Endothelial cell of umbilical vein (primary cell): ENCODE results near the gene PNPLA7. TPM values are rescaled to one million over a fixed set of nuclear protein-coding genes. Genes with fewer than 3 reads are reported as not detected.

ENCODE experiments used
- BruUV-seq: library from RNA; stranded (reverse); fragments of 400-500 nt; replicated peaks from 2 replicates; lab custom pipeline; 2021; lab: Mats Ljungman, UMichigan
- CTCF ChIA-PET: fragments of 300-600, 350-600 bp; sonication (Branson Sonifier 250); formaldehyde crosslinking; loops from one replicate; lab custom pipeline; 2021; ENCODE audit warnings: antibody characterized with exemption, inconsistent platforms; lab: Charles Lee
- POLR2A ChIA-PET: fragments of 300-600, 350-600 bp; sonication (Branson Sonifier 250); formaldehyde crosslinking; loops from one replicate; lab custom pipeline; 2021; ENCODE audit warnings: antibody characterized with exemption, inconsistent platforms; lab: Charles Lee
- DNase-seq: peaks from one replicate; pipeline ENCODE4 v3.0.0-alpha.2; 2011; ENCODE audit warnings: low read depth, low spot score
- FAIRE-seq: peaks from 2 replicates; lab custom pipeline; 2011; peaks lifted over from hg19 to GRCh38; lab: Jason Lieb, UNC
- H2AFZ ChIP-seq: 2 replicates; pipeline ENCODE4 v1.6.0; 2012; ENCODE audit warnings: low read depth, low read length, control low read depth, inconsistent platforms
- H3K27ac ChIP-seq: 2 replicates; pipeline ENCODE4 v1.5.1; 2011; ENCODE audit warnings: low read depth, mild to moderate bottlenecking, control low read depth, low read length, moderate library complexity; ENCODE audit not compliant: insufficient read depth
- H3K27me3 ChIP-seq, 2 experiments: 2 replicates each; pipeline versions ENCODE4 v1.6.0 to v1.6.1; 2011; ENCODE audit warnings: low read length in 2 of 2, mixed read lengths in 1 of 2; ENCODE audit not compliant: control insufficient read depth in 2 of 2, insufficient read depth in 2 of 2
- H3K36me3 ChIP-seq, 2 experiments: 2 replicates in 1 of 2; 3 replicates in 1 of 2; pipeline ENCODE4 v1.5.1; 2011; ENCODE audit warnings: low read length in 2 of 2, mild to moderate bottlenecking in 1 of 2, moderate library complexity in 1 of 2; ENCODE audit not compliant: control insufficient read depth in 2 of 2, insufficient read depth in 2 of 2; ENCODE audit errors: extremely low read depth in 1 of 2
- H3K4me1 ChIP-seq: 3 replicates; pipeline ENCODE4 v1.5.1; 2011; ENCODE audit warnings: mild to moderate bottlenecking, low read length; ENCODE audit not compliant: control insufficient read depth, insufficient read depth; ENCODE audit errors: extremely low read depth
- H3K4me2 ChIP-seq: 2 replicates; pipeline ENCODE4 v1.6.1; 2011; ENCODE audit warnings: low read length, control low read depth, mixed read lengths; ENCODE audit not compliant: insufficient read depth
- H3K4me3 ChIP-seq, 3 experiments: fragments of 200-600 bp in 1 of 3; sonication (generic), shearing (Covaris generic) in 1 of 3; replicated peaks in 1 of 3; 2 replicates each; pipeline ENCODE4 v1.5.1; 2011 to 2016; ENCODE audit warnings: control low read depth in 3 of 3, low read length in 3 of 3, mild to moderate bottlenecking in 2 of 3, inconsistent platforms in 1 of 3, low read depth in 1 of 3, moderate library complexity in 1 of 3; ENCODE audit not compliant: insufficient read depth in 1 of 3
- H3K79me2 ChIP-seq: 2 replicates; pipeline ENCODE4 v1.6.0; 2012; ENCODE audit warnings: low read length, inconsistent platforms; ENCODE audit not compliant: control insufficient read depth, insufficient read depth
- H3K9ac ChIP-seq: replicated peaks from 2 replicates; pipeline ENCODE3; 2011; ENCODE audit warnings: low read length, control low read depth; ENCODE audit not compliant: insufficient read depth; ENCODE audit errors: extremely low read depth
- H3K9me1 ChIP-seq: replicated peaks from 3 replicates; pipeline ENCODE4 v1.6.0; 2011; ENCODE audit warnings: mild to moderate bottlenecking, low read length; ENCODE audit not compliant: control insufficient read depth, insufficient read depth; ENCODE audit errors: extremely low read depth
- H3K9me3 ChIP-seq: replicated peaks from 2 replicates; pipeline ENCODE4 v1.5.1; 2012; ENCODE audit warnings: low read length, inconsistent platforms; ENCODE audit not compliant: control insufficient read depth, insufficient read depth
- H4K20me1 ChIP-seq: replicated peaks from 2 replicates; pipeline ENCODE3; 2011; ENCODE audit warnings: mild to moderate bottlenecking, low read length; ENCODE audit not compliant: control insufficient read depth, insufficient read depth; ENCODE audit errors: extremely low read depth
- EZH2 ChIP-seq: IDR thresholded peaks from 2 replicates; pipeline ENCODE4 v1.6.1; 2012; ENCODE audit warnings: borderline replicate concordance, low read depth, mild to moderate bottlenecking, moderate library complexity, low read length, inconsistent platforms; ENCODE audit not compliant: severe bottlenecking
- FOS ChIP-seq: IDR thresholded peaks from 2 replicates; pipeline ENCODE4 v1.6.1; 2011; ENCODE audit warnings: mild to moderate bottlenecking, low read length, moderate library complexity, borderline replicate concordance; ENCODE audit not compliant: insufficient read depth
- GATA2 ChIP-seq: IDR thresholded peaks from 2 replicates; pipeline ENCODE4 v1.7.0; 2011; ENCODE audit warnings: low read depth, mild to moderate bottlenecking, moderate library complexity, mixed read lengths, low read length; ENCODE audit not compliant: insufficient read length, insufficient read depth
- JUN ChIP-seq: IDR thresholded peaks from 2 replicates; pipeline ENCODE4 v1.6.1; 2011; ENCODE audit warnings: borderline replicate concordance, low read depth; ENCODE audit not compliant: insufficient read length, insufficient read depth
- MAX ChIP-seq: IDR thresholded peaks from 2 replicates; pipeline ENCODE4 v1.6.1; 2011; ENCODE audit not compliant: insufficient read depth, insufficient read length
- MYC ChIP-seq: IDR thresholded peaks from one replicate; pipeline ENCODE4 v1.6.1; 2011; ENCODE audit warnings: mild to moderate bottlenecking, low read depth, low read length
- POLR2A ChIP-seq: IDR thresholded peaks from 2 replicates; pipeline ENCODE4 v1.6.1; 2012; ENCODE audit warnings: low read depth, mild to moderate bottlenecking, control low read depth, low read length
- POLR2AphosphoS5 ChIP-seq: IDR thresholded peaks from 2 replicates; pipeline ENCODE4 v1.6.1; 2012; ENCODE audit warnings: low read depth, mild to moderate bottlenecking, control low read depth, low read length, moderate library complexity; ENCODE audit not compliant: insufficient read depth
- dilution Hi-C: fragments of 300-500 bp; cut with MboI; formaldehyde crosslinking; loops from one replicate; pipeline ENCODE4 v1.15.0; 2019; ENCODE audit warnings: low sequenced_read_pairs; ENCODE audit not compliant: extremely low pct_ligation_motif_present
- intact Hi-C: fragments of 100-400 bp; cut with micrococcal nuclease; formaldehyde crosslinking; loops from one replicate; pipeline ENCODE4 v1.10.0; 2022
- polyA plus RNA-seq, 4 experiments: library from polyadenylated mRNA; depleted of rRNA in 3 of 4; stranded (reverse) in 3 of 4; unstranded in 1 of 4; fragments of >200 nt; gene quantifications; 2 replicates each; pipeline versions ENCODE4 v1.2.1 to v1.2.3, GENCODE V29; 2011 to 2012; ENCODE audit warnings: missing spikeins in 1 of 4
- total RNA-seq: library from RNA; stranded (reverse); gene quantifications from 2 replicates; pipeline ENCODE4 v1.2.3, GENCODE V29; 2021
- TF ChIP-seq, protein P1 (sequence below), 2 donors: IDR thresholded peaks; 1 replicate in 1 of 2; 2 replicates in 1 of 2; pipeline ENCODE4 v1.5.1; 2011; ENCODE audit warnings: low read length in 2 of 2, mild to moderate bottlenecking in 2 of 2, moderate library complexity in 2 of 2, control low read depth in 1 of 2, inconsistent platforms in 1 of 2, low read depth in 1 of 2; ENCODE audit not compliant: insufficient read depth in 1 of 2; ENCODE audit errors: extremely low read depth in 1 of 2

The PNPLA7 gene
- total and polyA plus RNA-seq, 2 donors (not counting 3 experiments of a cell fraction or from before 2014, with no cell fraction given) = 1.0 to 1.9 TPM

DNA sequence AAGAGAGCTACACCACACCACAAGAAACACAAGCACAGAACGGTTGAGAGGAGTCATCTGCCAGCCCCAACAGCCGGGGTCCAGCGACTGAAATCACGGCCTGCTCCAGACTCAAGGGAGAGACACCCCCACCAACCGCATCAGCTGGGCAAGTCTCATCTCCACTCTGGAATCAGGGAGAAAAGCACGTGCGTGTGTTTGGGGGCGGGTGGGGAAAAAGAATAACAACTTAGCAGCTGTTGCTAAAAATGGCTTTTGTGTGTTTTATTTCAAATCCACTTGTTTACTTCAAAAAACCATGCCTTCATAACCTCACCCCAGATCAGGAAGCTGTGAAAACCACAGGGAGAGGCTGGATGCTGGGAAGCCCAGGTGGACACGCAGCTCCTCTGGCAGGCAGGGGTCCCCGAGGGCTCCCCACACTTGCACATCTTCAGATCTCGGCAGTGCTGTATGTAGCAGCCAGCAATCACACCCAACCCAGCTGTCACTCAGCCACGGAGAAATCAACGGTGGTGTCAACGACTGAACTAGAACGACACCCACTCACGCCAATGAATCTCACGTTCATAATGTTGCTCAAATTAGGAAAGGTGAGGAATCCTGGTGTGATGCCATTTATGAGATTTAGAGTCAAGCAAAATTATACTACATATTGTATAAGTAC lies 19.0 kb downstream of the PNPLA7 start:
- FAIRE-seq (no peak), DNase-seq (no peak)
- POLR2A ChIA-PET = no interaction called here
- H3K9me3 ChIP-seq = no peaks in the 10 kb centered on the region
- no peaks in the 10 kb centered on the region for H3K79me2 ChIP-seq
- CTCF ChIA-PET = interaction anchor here (1.1 to 1.3 kb wide), 2 partner anchors 10 to 32 kb away, joined by 3 to 7 read pairs; no protein-coding TSS in a partner anchor
- H3K36me3 ChIP-seq = no peaks in the 10 kb centered on the region
- no peak overlapping the region for H3K4me2 ChIP-seq
- no peak overlapping the region for H3K9ac ChIP-seq
- peaks cover 2% of the 10 kb centered on the region for H3K4me1 ChIP-seq
- H3K27ac ChIP-seq = no peak overlapping the region
- TF ChIP-seq FOS (no peak), JUN (no peak), POLR2A (no peak), MAX (no peak), EZH2 (no peak), MYC (no peak), GATA2 (no peak), POLR2AphosphoS5 (no peak)
- TF ChIP-seq, protein P1, sequence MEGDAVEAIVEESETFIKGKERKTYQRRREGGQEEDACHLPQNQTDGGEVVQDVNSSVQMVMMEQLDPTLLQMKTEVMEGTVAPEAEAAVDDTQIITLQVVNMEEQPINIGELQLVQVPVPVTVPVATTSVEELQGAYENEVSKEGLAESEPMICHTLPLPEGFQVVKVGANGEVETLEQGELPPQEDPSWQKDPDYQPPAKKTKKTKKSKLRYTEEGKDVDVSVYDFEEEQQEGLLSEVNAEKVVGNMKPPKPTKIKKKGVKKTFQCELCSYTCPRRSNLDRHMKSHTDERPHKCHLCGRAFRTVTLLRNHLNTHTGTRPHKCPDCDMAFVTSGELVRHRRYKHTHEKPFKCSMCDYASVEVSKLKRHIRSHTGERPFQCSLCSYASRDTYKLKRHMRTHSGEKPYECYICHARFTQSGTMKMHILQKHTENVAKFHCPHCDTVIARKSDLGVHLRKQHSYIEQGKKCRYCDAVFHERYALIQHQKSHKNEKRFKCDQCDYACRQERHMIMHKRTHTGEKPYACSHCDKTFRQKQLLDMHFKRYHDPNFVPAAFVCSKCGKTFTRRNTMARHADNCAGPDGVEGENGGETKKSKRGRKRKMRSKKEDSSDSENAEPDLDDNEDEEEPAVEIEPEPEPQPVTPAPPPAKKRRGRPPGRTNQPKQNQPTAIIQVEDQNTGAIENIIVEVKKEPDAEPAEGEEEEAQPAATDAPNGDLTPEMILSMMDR (IDR thresholded peaks at IDR 0.05; ENCODE audit: extremely low read depth in 1 of 2, insufficient read depth in 1 of 2, low read depth in 1 of 2, low read length in 2 of 2) = no peak
- no TSS peak for BruUV-seq
- no peaks in the 10 kb centered on the region for H4K20me1 ChIP-seq
- peaks cover 0 to 3% of the 10 kb centered on the region in 2 experiments for H3K27me3 ChIP-seq
- intact Hi-C loops (no loop called here), dilution Hi-C loops (no loop called here)
- H3K9me1 ChIP-seq = no peaks in the 10 kb centered on the region
- H3K4me3 ChIP-seq = no peak overlapping the region
- no peak overlapping the region for H2AFZ ChIP-seq
